SK-N-SH (cell line): ENCODE data around the gene KMT2E. TPM values are rescaled to one million over a fixed set of nuclear protein-coding genes. Genes with fewer than 3 reads are reported as not detected.

Source experiments
- CTCF ChIA-PET: fragments of 300-600, 350-600 bp; formaldehyde crosslinking; extraction: SDS; loops from one replicate; lab custom pipeline; 2021; lab: Yijun Ruan, JAX
- POLR2A ChIA-PET: fragments of 350-600 bp; sonication (Branson Sonifier 250); formaldehyde crosslinking; extraction: SDS; loops from one replicate; lab custom pipeline; 2020; ENCODE audit warnings: antibody characterized with exemption, inconsistent platforms; lab: Yijun Ruan, JAX
- DNase-seq: peaks from one replicate; pipeline ENCODE4 v3.0.0; 2012
- H2AFZ ChIP-seq: fragments of 200-600 bp; sonication (generic); 2 replicates; pipeline ENCODE4 v1.8.1; 2016; ENCODE audit warnings: antibody characterized with exemption, mild to moderate bottlenecking, low read depth
- H3F3A ChIP-seq: fragments of 200-600 bp; sonication (generic); replicated peaks from 2 replicates; pipeline ENCODE3; 2016; ENCODE audit warnings: antibody characterized with exemption, mild to moderate bottlenecking; ENCODE audit not compliant: insufficient read depth
- H3K27ac ChIP-seq, 2 experiments: fragments of 200-500 bp in 1 of 2; fragments of 200-600 bp in 1 of 2; sonication (Bioruptor generic) in 1 of 2; sonication (generic), shearing (Covaris generic) in 1 of 2; 2 replicates each; pipeline versions ENCODE4 v1.5.1 to v1.6.1; 2014 to 2016; ENCODE audit warnings: low read depth in 2 of 2, inconsistent platforms in 1 of 2, low read length in 1 of 2, mild to moderate bottlenecking in 1 of 2, mixed read lengths in 1 of 2
- H3K27me3 ChIP-seq: fragments of 200-600 bp; sonication (generic), shearing (Covaris generic); 2 replicates; pipeline ENCODE4 v1.6.1; 2016; ENCODE audit warnings: mixed run types; ENCODE audit not compliant: insufficient read depth
- H3K36me3 ChIP-seq, 2 experiments: fragments of 200-500 bp in 1 of 2; fragments of 200-600 bp in 1 of 2; sonication (Bioruptor generic) in 1 of 2; sonication (generic) in 1 of 2; replicated peaks in 1 of 2; 2 replicates each; pipeline versions ENCODE3 to v1.5.1; 2014 to 2016; ENCODE audit warnings: low read length in 1 of 2, mild to moderate bottlenecking in 1 of 2; ENCODE audit not compliant: insufficient read depth in 2 of 2, control insufficient read depth in 1 of 2
- H3K4me1 ChIP-seq, 2 experiments: fragments of 200-500 bp in 1 of 2; fragments of 200-600 bp in 1 of 2; sonication (Bioruptor generic) in 1 of 2; sonication (generic), shearing (Covaris generic) in 1 of 2; 2 replicates each; pipeline versions ENCODE4 v1.5.1 to v1.6.1; 2014 to 2016; ENCODE audit warnings: low read depth in 1 of 2, low read length in 1 of 2, mixed run types in 1 of 2; ENCODE audit not compliant: insufficient read depth in 2 of 2, control insufficient read depth in 1 of 2
- H3K4me2 ChIP-seq: fragments of 200-600 bp; sonication (generic), shearing (Covaris generic); 2 replicates; pipeline ENCODE4 v1.6.1; 2017; ENCODE audit warnings: mixed run types
- H3K4me3 ChIP-seq, 2 experiments: fragments of 200-500 bp in 1 of 2; fragments of 200-600 bp in 1 of 2; sonication (Bioruptor generic) in 1 of 2; sonication (generic), shearing (Covaris generic) in 1 of 2; 2 replicates each; pipeline versions ENCODE4 v1.5.1 to v1.8.1; 2014 to 2016; ENCODE audit warnings: low read depth in 2 of 2, inconsistent platforms in 1 of 2, low read length in 1 of 2, mild to moderate bottlenecking in 1 of 2, mixed read lengths in 1 of 2, moderate library complexity in 1 of 2
- H3K79me2 ChIP-seq: fragments of 200-600 bp; sonication (generic); 2 replicates; pipeline ENCODE4 v1.8.1; 2017; ENCODE audit warnings: mild to moderate bottlenecking; ENCODE audit not compliant: insufficient read depth
- H3K9ac ChIP-seq: fragments of 200-600 bp; sonication (generic); 2 replicates; pipeline ENCODE4 v1.6.1; 2017; ENCODE audit warnings: mixed run types
- H3K9me2 ChIP-seq: fragments of 200-600 bp; sonication (generic); 2 replicates; pipeline ENCODE4 v1.6.1; 2017; ENCODE audit warnings: mixed run types
- H3K9me3 ChIP-seq: fragments of 200-600 bp; sonication (generic); 2 replicates; pipeline ENCODE4 v1.6.1; 2017; ENCODE audit warnings: mixed run types, mild to moderate bottlenecking, moderate library complexity
- H4K20me1 ChIP-seq: fragments of 200-600 bp; sonication (generic); 2 replicates; pipeline ENCODE4 v1.6.1; 2017; ENCODE audit warnings: mild to moderate bottlenecking, mixed run types; ENCODE audit not compliant: insufficient read depth
- CTCF ChIP-seq: fragments of 200-600 bp; sonication (generic); IDR thresholded peaks from 2 replicates; pipeline ENCODE4 v1.6.1; 2017; ENCODE audit warnings: antibody characterized with exemption, mild to moderate bottlenecking, moderate library complexity
- ELF1 ChIP-seq: IDR thresholded peaks from 2 replicates; pipeline ENCODE4 v1.4.0; 2012
- EZH2phosphoT487 ChIP-seq: fragments of 200-600 bp; sonication (generic); IDR thresholded peaks from 2 replicates; pipeline ENCODE4 v1.6.1; 2017; ENCODE audit warnings: low read depth, mixed run types, mild to moderate bottlenecking, antibody characterized with exemption, moderate library complexity, borderline replicate concordance
- FOXJ3 ChIP-seq: sonication (generic); formaldehyde crosslinking; IDR thresholded peaks from 2 replicates; pipeline ENCODE4 v1.5.1; 2020; ENCODE audit warnings: mild to moderate bottlenecking, missing genetic modification reagents
- IRF3 ChIP-seq: fragments of 150-350 bp; IDR thresholded peaks from 2 replicates; pipeline ENCODE4 v1.6.1; 2016; ENCODE audit warnings: mild to moderate bottlenecking, low read depth, low read length
- NRF1 ChIP-seq: IDR thresholded peaks from 2 replicates; pipeline ENCODE4 v1.6.1; 2012; ENCODE audit warnings: low read depth, mild to moderate bottlenecking, low read length
- POLR2AphosphoS5 ChIP-seq: IDR thresholded peaks from 2 replicates; pipeline ENCODE4 v1.6.1; 2012; ENCODE audit warnings: low read depth, low read length
- RCOR1 ChIP-seq: fragments of 150-350 bp; IDR thresholded peaks from 2 replicates; pipeline ENCODE4 v1.6.1; 2017; ENCODE audit warnings: antibody characterized with exemption, low read length
- RFX5 ChIP-seq: IDR thresholded peaks from 2 replicates; pipeline ENCODE4 v1.6.1; 2012; ENCODE audit warnings: mild to moderate bottlenecking, improper control_type of control experiment, low read length
- RXRA ChIP-seq: IDR thresholded peaks from 2 replicates; pipeline ENCODE4 v1.4.0; 2012; ENCODE audit warnings: low read depth, mild to moderate bottlenecking, borderline replicate concordance
- SIN3A ChIP-seq: IDR thresholded peaks from 2 replicates; pipeline ENCODE4 v1.6.1; 2012; ENCODE audit warnings: low read depth, mild to moderate bottlenecking, low read length, moderate library complexity, borderline replicate concordance
- SMC3 ChIP-seq: IDR thresholded peaks from 2 replicates; pipeline ENCODE4 v1.6.1; 2012; ENCODE audit warnings: low read depth, low read length, improper control_type of control experiment
- USF2 ChIP-seq: fragments of 150-350 bp; IDR thresholded peaks from 2 replicates; pipeline ENCODE4 v1.6.1; 2017; ENCODE audit warnings: antibody characterized with exemption, low read length, low read depth, borderline replicate concordance
- WGBS: methylation state at CpG from one replicate; pipeline ENCODE4 v1.1.6; 2017; ENCODE audit warnings: low lambda C conversion rate; 5-methylcytosine and 5-hydroxymethylcytosine counted together
- polyA plus RNA-seq, 3 experiments: library from polyadenylated mRNA; depleted of rRNA; stranded (reverse); fragments of >200 nt; gene quantifications; 2 replicates each; pipeline ENCODE4 v1.2.3, GENCODE V29; 2012

KMT2E gene
- polyA plus RNA-seq, 1 of the 3 experiments (the other 2 are of a cell fraction), result 6.4 TPM

GRCh38 chr7:105088456-105088855, 74.5 kb downstream of the KMT2E start (continued):
- TF ChIP-seq CTCF, result no peak
- TF ChIP-seq ELF1, result no peak
- TF ChIP-seq USF2, result no peak
- TF ChIP-seq SMC3, result no peak
- TF ChIP-seq RFX5, result no peak

- Histone ChIP-seq H3K36me3 (peaks cover 60 to 69% of the 10 kb centered on the region in 2 experiments), H3K9me3 (no peaks in the 10 kb centered on the region)
- CTCF ChIA-PET, result interaction anchor here (0.7 to 1.5 kb wide), 2 partner anchors 114 to 494 kb away, joined by 3 read pairs; no protein-coding TSS in a partner anchor
Measured at GRCh38 chr7:105094966-105095365, 81.0 kb downstream of the KMT2E start.

GRCh38 chr7:105096306-105096705, 82.3 kb downstream of the KMT2E start:
- Histone ChIP-seq H3F3A (peaks cover 65% of the 10 kb centered on the region), H3K9me3 (no peaks in the 10 kb centered on the region), H3K36me3 (peaks cover 60 to 69% of the 10 kb centered on the region in 2 experiments), H3K9ac (no peak overlapping the region), H3K27ac (peak overlapping the region; percentile 62 to 77; a peak in 3 of 4 replicates), H3K79me2 (peaks cover 57% of the 10 kb centered on the region; the same call in 1 of the 2 replicates), H3K9me2 (no peaks in the 10 kb centered on the region), H3K27me3 (no peaks in the 10 kb centered on the region), H2AFZ (no peak overlapping the region), H4K20me1 (peaks cover 27% of the 10 kb centered on the region), H3K4me2 (no peak overlapping the region), H3K4me3 (no peak overlapping the region), H3K4me1 (peaks cover 8 to 26% of the 10 kb centered on the region in 2 experiments)
- ChIA-PET POLR2A (no interaction called here), CTCF (interaction anchor here (0.7 kb wide), 1 partner anchor 9 kb away, joined by 3 read pairs; no protein-coding TSS in a partner anchor)
- no peak for DNase-seq
- no peak for TF ChIP-seq FOXJ3 (CRISPR knock-in tag)
- no peak for TF ChIP-seq IRF3
- TF ChIP-seq NRF1, result no peak
- WGBS, result over 99% methylated on average over 3 of the region's 3 CpGs

More at GRCh38 chr7:105094966-105095365, 81.0 kb downstream of the KMT2E start:
- POLR2A ChIA-PET, result no interaction called here
- no peak overlapping the region for H3K27ac ChIP-seq
- DNase-seq, result no peak
- no peak overlapping the region for H3K4me2 ChIP-seq
- H3K4me1 ChIP-seq, result peaks cover 4 to 20% of the 10 kb centered on the region in 2 experiments
- H3K9ac ChIP-seq, result no peak overlapping the region
- peaks cover 62% of the 10 kb centered on the region; the same call in 1 of the 2 replicates for H3K79me2 ChIP-seq
- H3K27me3 ChIP-seq, result no peaks in the 10 kb centered on the region
- peaks cover 65% of the 10 kb centered on the region for H3F3A ChIP-seq
- H4K20me1 ChIP-seq, result peaks cover 27% of the 10 kb centered on the region
- H3K9me2 ChIP-seq, result no peaks in the 10 kb centered on the region
- H2AFZ ChIP-seq, result no peak overlapping the region
- no peak overlapping the region for H3K4me3 ChIP-seq
- TF ChIP-seq EZH2phosphoT487 (no peak), SIN3A (no peak), POLR2AphosphoS5 (0 out of 2 replicates have a peak, but pooled peaks have one; percentile 1), RCOR1 (no peak), RXRA (no peak)
- TF ChIP-seq, all 33 proteins: peak for 1
